HG03378 (cell line): Measurements from ENCODE around the gene FARSA.
"Not testable (repeated sequence)": the region's sequence is repeated elsewhere in the genome, so short reads cannot be mapped to it uniquely, and the experiment has no call there.

Experiments used
- ATAC-seq: cut with Tn5 transposase; IDR thresholded peaks from one replicate; pipeline ENCODE4 v1.9.1; 2021; ENCODE audit warnings: mild to moderate bottlenecking, moderate library complexity; ENCODE audit not compliant: unreplicated experiment

FARSA gene

DNA sequence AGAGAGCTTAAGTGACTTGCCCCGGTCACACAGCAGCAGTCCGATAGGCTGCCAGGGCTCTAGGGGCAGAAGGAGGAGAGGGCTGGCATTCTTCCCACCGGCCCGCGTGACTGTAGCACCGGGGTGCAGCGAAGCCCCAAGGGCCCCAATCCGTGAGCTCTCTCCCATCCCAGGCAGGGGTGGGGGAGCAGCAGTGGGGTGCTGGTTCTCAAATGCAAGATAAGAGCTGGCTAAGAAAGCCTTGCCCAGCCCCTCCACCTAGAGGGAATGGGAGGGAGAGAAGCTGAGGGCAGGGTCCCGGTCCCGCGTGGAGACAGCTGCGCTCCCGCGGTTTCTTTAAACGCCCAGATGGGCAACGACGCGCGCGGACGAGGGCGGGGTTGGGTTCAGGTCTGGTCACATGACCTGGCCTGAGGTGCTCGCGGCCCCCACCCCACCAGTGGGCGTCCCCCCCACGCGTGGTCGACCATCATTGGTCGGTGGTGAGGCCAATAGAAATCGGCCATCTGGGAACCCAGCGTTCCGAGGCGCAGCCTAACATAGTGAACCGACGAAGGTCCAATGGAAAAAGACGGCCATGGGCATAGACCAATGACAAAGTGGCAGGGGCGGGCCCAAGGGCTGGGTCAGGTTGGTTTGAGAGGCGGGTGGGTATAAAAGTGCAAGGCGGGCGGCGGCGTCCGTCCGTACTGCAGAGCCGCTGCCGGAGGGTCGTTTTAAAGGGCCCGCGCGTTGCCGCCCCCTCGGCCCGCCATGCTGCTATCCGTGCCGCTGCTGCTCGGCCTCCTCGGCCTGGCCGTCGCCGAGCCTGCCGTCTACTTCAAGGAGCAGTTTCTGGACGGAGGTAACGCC is 4.6 kb upstream of the FARSA start, which contains the start of gene CALR:
TSS of gene CALR (plus strand) at position 683 of the 852 bp plus-strand sequence. CDS start at position 754, 71 bp downstream.
- peak; percentile 66 for ATAC-seq

DNA sequence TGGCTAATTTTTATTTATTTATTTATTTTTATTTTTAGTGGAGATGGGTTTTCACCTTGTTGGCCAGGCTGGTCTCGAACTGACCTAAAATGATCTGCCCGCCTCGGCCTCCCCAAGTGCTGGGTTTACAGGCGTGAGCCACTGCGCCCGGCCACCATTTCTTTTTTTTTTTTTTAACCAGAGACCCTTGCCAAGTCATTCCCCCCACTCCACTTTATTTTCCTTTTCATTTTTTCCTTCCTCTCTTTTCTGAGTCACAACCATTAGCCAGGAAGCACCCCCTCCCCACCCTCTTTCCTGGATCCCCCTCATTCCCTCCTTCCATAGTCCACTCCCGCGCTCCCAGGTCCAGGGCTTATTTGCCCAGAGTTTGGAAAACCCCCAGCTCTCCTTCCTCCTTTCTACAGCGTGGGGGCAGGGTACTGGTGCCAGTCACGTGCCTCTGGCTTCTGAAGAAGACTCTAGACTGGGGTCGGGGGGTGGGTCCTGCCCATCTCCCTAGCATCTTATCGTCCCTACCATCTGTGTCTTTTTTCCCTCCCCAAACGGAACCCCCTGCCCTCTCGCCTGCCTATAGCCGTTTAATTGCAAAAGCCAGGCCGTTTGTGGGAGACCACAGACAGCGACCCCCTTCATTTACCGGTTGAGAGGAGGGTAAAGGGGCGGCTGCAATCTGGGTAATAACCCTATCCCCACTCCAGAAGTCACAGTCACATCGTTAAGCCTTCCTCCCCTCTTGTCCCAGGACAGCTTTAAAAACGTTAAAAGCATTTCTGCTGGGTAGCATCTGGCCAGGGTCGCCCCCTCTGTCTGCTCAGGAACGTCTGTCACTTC is 3.8 kb upstream of the FARSA start:
- ATAC-seq = no peak

- ATAC-seq = no peak
Observed at GRCh38 chr19:12936582-12936981, 3.1 kb upstream of the FARSA start.

DNA sequence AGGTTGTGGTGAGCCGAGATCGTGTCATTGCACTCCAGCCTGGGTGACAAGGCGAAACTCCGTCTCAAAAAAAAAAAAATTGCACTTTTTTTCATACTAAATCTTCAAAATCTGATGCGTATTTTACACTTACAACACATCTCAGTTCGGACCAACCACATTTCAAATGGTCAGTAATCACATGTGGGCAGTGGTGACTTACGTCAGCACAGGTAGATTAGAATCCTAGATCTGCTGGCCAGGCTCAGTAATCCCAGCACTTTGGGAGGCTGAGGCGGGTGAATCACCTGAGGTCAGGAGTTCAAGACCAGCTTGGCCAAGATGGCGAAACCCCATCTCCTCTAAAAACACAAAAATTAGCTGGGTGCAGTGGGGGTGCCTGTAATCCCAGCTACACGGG is 1.6 kb upstream of the FARSA start:
- no peak for ATAC-seq

DNA sequence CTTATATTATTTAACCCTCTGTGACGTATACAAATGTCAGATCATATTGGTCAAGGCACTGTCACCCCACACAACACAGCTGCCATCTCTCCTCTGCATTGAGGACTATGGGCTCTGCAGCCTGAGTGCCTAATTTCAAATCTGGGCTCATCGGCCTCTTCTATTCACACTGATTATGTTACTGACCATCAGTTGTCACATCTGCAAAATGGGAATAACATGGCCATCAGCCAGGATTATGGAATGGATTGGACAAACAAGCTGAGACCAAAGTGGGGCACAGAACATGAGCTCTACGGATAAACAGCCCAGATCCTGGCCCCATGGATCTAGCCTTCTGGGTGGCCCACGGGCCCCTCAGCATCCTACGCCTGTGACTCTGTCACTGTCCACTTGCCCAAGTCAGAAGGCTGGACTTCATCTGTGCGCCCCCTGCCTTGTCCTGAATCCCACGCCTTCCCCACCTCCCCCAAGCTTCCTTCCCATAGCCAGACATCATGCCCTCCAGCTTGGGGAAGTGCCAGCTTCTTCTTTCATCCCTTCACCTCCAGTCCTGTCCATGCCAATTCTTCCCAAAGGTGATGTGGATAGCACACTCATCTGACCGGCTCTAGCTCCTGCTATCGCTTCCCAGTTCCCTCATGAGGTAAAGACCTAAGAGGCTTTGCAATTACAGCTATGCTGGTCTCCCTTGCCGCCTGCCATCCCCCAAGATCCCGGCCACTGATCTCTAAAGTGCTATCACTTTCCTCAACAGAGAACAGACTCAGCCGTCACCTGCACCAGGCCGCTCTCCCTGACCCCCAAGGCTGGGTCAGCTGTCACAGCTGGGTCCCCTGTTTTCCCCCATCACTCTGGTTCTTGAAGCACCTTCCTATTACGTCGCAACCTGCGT is 872 bp downstream of the FARSA start:
- no peak for ATAC-seq

GRCh38 chr19:12930002-12930645 is 3.4 kb downstream of the FARSA start:
- ATAC-seq = no peak

DNA sequence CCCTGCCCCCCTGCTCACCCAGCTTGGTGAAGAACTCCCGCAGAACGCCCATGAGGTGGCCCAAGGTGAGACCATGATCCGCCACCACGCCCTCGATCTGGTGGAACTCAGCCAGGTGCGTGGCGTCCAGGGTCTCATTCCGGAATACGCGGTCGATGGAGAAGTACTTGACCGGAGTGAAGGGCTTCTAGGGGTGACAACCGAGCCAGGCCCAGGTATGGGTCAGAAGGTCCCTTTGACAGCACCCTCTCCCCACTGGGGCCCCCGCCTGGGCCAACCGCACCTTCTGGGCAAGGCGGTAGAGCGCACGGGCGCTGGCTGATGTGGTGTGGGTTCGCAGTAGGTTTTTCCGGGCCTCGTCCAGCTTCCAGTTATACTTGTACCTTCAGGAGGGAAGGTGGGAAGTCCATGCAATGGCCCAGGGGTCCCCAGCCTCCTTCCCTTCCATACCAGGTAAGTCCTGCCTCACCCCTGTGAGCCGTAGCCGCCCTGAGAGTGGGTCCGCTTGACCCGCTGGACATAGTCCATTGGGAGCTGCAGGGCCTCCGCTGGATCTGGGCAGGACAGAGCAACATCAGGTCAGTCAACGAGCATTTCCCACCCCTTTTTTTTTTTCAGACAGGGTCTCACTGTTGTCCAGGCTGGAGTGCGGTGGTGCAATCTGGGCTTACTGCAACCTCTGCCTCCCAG is 8.7 kb downstream of the FARSA start:
- no peak for ATAC-seq

DNA sequence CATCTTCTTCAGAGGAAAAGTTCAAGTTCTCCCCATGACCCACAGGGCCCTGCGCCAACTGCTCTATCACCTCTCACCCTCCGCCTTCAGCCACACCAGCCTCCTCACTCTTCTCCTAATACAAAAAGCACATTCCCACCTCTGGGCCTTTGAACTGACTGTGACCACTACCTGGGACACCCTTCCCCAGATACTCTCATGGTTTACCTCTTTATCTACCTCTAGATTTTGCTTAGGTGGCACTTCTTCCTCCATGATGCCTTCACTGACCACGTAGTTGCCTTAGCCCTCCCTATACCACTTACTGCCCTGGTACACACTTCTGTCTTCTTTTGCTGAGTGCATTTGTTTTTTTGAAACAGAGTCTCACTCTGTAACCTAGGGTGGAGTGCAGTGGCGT is 10.6 kb downstream of the FARSA start:
- no peak for ATAC-seq

DNA sequence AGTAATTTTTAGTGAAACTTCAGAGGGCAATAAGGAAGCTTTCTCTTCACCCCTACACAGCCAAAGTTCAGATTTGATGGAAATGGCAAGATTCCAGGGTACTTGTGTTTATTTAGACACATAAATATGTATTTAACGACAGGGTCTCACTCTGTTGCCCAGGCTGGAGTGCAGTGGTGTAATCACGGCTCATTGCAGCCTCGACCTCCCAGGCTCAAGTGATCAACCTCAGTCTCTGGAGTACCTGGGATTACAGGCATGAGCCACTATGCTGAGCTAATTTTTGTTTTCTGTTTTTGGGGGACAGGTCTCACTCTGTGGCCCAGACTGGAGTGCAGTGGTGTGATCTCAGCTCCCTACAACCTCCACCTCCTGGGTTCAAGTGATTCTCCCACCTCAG is 12.5 kb downstream of the FARSA start:
- ATAC-seq = no peak

GRCh38 chr19:12918253-12918652 is 15.3 kb downstream of the FARSA start:
- ATAC-seq = no peak

- not testable (repeated sequence) for ATAC-seq
Observed at GRCh38 chr19:12915860-12916259, 17.7 kb downstream of the FARSA start.

DNA sequence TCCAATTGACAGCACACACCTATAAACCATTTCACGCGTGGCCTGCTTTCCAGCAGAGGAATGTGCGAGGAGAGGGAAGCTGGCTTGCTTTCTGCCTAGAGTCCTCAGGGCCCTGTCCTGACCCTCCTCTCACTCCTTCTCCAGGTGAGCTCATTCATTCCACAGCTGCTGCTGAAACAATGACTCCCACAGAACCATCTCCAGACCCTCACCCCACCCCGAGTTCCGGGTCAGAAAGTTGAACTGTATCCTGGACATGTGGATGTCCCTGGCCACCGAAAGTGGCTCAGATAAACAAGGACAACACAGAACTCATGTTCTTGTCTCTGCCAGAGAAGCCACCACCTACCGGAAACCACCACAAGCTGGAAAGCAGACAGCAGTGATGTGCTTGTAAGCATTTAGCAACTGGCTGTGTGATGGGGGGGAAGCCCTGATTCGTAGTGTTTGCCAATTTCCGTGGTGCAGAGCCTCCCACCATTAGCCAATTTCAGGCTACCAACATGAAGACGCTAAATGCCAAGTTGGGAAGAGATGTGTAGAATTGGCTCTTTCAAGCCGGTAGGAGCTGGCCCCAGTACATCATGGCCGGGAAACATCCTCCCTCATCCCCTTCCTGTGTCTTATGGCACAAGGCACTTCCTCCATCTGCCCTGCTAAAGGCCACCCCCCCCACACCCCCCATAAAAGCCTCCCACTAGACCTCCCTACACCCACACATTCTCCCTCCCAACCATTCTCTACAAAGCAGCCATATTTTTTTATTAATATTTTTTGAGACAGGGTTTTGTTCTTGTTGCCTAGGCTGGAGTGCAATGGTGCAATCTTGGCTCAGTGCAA is 19.4 kb downstream of the FARSA start:
- no peak for ATAC-seq

- ATAC-seq = no peak
Observed at GRCh38 chr19:12913011-12913561, 20.4 kb downstream of the FARSA start.

- no peak for ATAC-seq
Observed at GRCh38 chr19:12912571-12912970, 20.9 kb downstream of the FARSA start.

DNA sequence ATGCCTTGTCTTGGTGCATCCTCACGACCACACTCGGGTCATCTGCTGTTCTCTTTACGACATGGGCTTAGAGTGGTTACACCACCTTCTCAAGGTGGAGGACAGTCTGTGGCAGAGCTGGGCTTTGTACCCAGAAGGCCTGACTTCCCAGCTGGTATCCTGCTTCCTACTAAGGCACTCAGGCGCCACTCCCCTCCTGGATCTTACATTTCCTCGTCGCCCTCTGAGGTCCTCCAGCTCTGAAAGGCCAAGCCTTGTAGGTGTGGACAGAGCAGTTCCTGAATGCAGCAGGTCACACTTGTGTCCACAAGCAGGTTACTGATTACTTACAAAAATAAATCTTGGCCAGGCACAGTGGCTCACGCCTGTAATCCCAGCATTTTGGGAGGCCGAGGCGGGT is 26.3 kb downstream of the FARSA start:
- no peak for ATAC-seq

GRCh38 chr19:12899891-12900518 is 33.5 kb downstream of the FARSA start:
- ATAC-seq = peak; percentile 55

- ATAC-seq = no peak
Observed at GRCh38 chr19:12896460-12896859, 37.1 kb downstream of the FARSA start.

DNA sequence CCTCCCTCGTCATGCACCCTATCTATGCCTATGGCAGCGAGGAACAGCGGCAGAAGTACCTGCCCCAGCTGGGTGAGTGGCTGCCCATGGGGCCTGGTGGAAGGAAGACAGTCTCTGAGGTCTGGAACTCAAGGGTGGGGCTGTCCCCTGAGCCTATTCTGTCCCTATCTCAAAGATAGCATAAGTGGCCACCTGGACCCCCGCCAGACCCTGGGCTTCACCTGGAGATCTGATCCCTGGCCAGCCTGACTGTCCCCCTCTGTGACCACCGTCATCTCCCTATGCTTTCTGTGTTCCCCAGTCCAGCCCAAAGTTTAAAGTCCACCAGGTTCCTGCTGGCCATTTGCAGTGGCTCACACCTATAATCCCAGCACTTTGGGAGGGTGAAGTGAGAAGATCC is 39.9 kb downstream of the FARSA start:
- ATAC-seq = no peak
